ENCODE results near the gene PHACTR3. TPM values are rescaled to one million over a fixed set of nuclear protein-coding genes. Genes with fewer than 3 reads are reported as not detected.

Gene PHACTR3
- total RNA-seq, 2 donors from 2014 or later: 0.34 TPM; not detected in 1

DNA sequence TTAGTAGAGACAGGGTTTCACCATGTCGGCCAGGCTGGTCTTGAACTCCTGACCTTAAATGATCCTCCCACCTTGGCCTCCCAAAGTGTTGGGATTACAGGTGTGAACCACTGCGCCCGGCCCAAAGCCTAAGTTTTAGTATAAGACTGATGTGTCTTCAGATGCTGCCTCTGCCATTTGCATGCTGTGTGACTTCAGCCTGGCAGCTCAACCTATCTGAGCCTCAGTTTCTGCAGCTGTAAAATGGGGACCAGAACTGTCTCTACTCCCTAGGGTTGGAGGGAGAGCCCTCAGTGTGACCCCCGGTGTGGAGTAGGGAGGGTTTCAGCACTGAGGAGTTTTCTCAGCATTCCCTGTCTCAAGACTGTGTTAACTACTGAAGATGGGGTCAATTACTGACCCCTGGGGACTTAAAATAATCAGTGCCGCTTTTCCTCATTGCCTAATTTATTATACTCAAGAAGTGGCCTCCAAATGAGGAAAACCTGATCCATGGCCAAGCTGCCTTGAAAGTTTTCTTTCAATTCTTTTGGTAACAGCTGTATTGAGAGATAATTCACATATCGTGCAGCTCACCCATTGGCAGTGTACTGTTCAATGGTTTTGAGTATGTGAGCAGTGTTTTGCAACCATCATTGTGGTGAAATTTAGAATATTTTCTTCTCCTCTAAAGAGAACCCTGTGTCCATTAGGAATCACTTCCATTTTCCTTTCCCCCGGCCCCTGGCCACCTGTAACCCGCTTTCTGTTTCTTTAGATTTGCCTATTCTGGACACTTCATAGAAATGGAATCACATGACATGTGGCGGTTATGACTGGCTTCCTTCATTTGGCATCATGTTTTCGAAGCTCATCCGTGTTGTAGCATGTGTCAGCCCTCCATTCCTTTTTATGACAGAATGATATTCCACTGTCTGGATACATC, 64.8 kb downstream of the PHACTR3 start:
- 92% methylated on average over 11 of the region's 11 CpGs for WGBS
- Histone ChIP-seq H3K27ac (no peak overlapping the region), H3K4me3 (no peak overlapping the region), H3K9me3 (no peaks in the 10 kb centered on the region), H3K4me1 (replicated peaks) (no peaks in the 10 kb centered on the region), H3K27me3 (replicated peaks; ENCODE audit: insufficient read depth) (peaks cover 5% of the 10 kb centered on the region), H3K36me3 (no peaks in the 10 kb centered on the region)
- DNase-seq (ENCODE audit: low spot score): no peak
- intact Hi-C loops (cut with DNase I): no loop called here
- TF ChIP-seq POLR2A (IDR thresholded peaks at IDR 0.05) (no peak), POLR2AphosphoS5 (IDR thresholded peaks at IDR 0.05) (no peak)
- TF ChIP-seq, protein P1, sequence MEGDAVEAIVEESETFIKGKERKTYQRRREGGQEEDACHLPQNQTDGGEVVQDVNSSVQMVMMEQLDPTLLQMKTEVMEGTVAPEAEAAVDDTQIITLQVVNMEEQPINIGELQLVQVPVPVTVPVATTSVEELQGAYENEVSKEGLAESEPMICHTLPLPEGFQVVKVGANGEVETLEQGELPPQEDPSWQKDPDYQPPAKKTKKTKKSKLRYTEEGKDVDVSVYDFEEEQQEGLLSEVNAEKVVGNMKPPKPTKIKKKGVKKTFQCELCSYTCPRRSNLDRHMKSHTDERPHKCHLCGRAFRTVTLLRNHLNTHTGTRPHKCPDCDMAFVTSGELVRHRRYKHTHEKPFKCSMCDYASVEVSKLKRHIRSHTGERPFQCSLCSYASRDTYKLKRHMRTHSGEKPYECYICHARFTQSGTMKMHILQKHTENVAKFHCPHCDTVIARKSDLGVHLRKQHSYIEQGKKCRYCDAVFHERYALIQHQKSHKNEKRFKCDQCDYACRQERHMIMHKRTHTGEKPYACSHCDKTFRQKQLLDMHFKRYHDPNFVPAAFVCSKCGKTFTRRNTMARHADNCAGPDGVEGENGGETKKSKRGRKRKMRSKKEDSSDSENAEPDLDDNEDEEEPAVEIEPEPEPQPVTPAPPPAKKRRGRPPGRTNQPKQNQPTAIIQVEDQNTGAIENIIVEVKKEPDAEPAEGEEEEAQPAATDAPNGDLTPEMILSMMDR (IDR thresholded peaks at IDR 0.05): no peak

DNA sequence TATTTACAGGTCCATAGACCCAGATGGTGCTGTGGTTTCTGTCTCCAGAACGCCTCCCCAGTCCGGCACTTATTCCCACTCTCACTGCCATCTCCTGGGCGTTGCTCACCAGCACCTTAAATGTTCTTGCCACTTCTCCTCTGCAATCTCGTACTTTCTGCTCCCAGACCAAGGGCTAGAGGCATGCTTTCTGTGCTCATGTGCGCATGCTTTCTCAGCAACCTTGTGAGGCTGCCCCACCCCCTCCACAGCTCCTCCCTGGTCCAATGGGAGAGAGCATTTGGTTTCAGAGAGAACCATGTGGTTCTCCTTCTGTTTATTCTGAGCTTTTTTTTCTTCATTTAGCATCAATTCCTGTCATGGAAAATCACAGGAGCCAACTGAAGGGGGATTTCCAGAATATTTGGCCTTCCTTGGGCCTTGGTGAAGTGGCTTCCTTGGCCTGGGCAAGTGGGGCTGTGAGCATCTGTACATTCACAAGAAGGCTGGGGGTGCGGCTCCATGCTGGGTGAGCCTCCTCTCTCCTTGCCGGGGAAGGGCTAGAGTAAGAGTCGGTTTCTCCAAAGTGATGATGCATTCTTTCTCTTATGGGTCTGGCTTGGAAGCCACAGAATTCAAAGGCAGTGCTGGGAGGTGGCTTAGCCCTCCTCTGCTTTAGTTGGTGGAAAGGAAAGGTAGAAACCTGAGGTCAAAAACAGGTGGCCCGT, 66.6 kb downstream of the PHACTR3 start:
- no peak for DNase-seq (ENCODE audit: low spot score)
- 71% methylated on average over 9 of the region's 9 CpGs for WGBS

DNA sequence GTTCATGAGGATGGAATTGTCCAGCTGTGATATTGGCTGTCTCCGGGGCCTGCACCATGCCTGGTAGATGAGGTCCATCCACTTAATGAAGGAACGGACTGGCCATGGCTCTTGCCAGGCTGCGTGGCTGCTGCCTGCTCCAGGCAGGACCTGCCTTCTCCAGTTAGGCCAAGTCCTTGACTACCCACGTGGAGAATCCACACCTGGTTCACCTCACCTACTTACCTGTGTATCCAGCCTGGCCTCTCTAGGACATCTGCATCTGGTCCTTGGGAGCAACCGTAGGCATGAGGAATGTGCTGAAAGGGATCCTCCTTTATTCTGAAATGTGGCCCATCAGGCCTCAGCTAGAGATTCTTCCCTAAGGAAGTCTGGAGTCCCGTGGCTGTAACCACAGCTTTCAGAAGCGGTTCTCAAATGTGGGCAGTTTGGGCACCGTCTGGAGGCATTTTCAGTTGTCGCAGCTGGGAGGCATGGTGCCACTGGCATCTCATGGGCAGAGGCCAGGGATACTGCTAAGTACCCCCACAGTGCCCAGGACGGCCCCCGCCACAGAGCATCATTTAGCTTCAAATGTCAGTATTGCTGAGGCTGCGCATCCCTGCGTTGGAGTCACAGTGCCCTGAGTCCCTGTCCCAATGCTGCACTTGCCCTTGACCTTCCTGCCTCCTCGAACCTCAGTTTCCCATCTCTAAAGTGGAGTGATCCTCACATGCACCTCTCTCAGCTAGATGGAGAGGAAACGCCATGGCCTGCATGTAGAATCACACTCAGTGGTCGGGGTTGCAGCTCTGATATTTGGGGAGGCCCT, 67.5 kb downstream of the PHACTR3 start:
- intact Hi-C loops (cut with DNase I): no loop called here
- Histone ChIP-seq H3K4me1 (replicated peaks) (no peaks in the 10 kb centered on the region), H3K36me3 (no peaks in the 10 kb centered on the region), H3K4me3 (no peak overlapping the region), H3K9me3 (no peaks in the 10 kb centered on the region), H3K27me3 (replicated peaks; ENCODE audit: insufficient read depth) (no peaks in the 10 kb centered on the region), H3K27ac (no peak overlapping the region)
- DNase-seq (ENCODE audit: low spot score): no peak
- TF ChIP-seq, protein P1 (IDR thresholded peaks at IDR 0.05): no peak
- WGBS: 88% methylated on average over 16 of the region's 16 CpGs

More for the DNA sequence above, 66.6 kb downstream of the PHACTR3 start:
- intact Hi-C loops (cut with DNase I): no loop called here
- Histone ChIP-seq H3K9me3 (no peaks in the 10 kb centered on the region), H3K27me3 (replicated peaks; ENCODE audit: insufficient read depth) (peaks cover 2% of the 10 kb centered on the region), H3K27ac (no peak overlapping the region), H3K4me3 (no peak overlapping the region), H3K4me1 (replicated peaks) (no peaks in the 10 kb centered on the region), H3K36me3 (no peaks in the 10 kb centered on the region)
- TF ChIP-seq, protein P1 (IDR thresholded peaks at IDR 0.05): no peak
- TF ChIP-seq POLR2A (IDR thresholded peaks at IDR 0.05): no peak
- TF ChIP-seq POLR2AphosphoS5 (IDR thresholded peaks at IDR 0.05): no peak

DNA sequence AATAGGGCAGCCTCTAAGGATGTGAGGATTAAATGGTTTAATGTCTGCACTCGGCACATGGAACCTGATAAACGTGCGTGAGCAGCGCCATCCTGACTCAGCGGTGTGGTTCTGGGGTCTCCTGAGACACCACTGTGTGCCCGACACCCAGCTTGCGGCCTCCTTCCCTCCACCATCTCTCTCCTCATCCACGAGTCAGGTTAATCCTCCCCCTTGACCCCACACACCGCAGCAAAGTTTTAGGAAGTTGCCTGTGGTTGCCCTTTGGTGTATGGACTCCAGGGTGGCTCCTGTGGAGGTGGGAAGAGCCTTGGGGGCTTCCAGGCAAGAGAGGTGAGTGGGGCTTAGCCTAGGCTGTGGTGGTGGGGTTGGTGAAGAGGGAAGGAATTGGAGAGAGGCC, 68.2 kb downstream of the PHACTR3 start:
- Histone ChIP-seq H3K9me3 (no peaks in the 10 kb centered on the region), H3K36me3 (no peaks in the 10 kb centered on the region), H3K4me3 (no peak overlapping the region), H3K27me3 (replicated peaks; ENCODE audit: insufficient read depth) (no peaks in the 10 kb centered on the region), H3K27ac (no peak overlapping the region), H3K4me1 (replicated peaks) (no peaks in the 10 kb centered on the region)
- WGBS: 85% methylated on average over 9 of the region's 9 CpGs
- DNase-seq (ENCODE audit: low spot score): no peak
- no peak for TF ChIP-seq POLR2AphosphoS5 (IDR thresholded peaks at IDR 0.05)
- TF ChIP-seq, protein P1 (IDR thresholded peaks at IDR 0.05): no peak
- TF ChIP-seq POLR2A (IDR thresholded peaks at IDR 0.05): no peak
- intact Hi-C loops (cut with DNase I): no loop called here

Measured in prostate gland (tissue), 2 donors.